SIG-M5 treated with dmso at 0.1 percent for 504 hours (cell line): Measurements from ENCODE around the gene CCNI2.

Source experiments
- DNase-seq: peaks from one replicate; lab custom pipeline; 2025; ENCODE audit not compliant: unreplicated experiment; lab: John Stamatoyannopoulos, UW

The CCNI2 gene

DNA sequence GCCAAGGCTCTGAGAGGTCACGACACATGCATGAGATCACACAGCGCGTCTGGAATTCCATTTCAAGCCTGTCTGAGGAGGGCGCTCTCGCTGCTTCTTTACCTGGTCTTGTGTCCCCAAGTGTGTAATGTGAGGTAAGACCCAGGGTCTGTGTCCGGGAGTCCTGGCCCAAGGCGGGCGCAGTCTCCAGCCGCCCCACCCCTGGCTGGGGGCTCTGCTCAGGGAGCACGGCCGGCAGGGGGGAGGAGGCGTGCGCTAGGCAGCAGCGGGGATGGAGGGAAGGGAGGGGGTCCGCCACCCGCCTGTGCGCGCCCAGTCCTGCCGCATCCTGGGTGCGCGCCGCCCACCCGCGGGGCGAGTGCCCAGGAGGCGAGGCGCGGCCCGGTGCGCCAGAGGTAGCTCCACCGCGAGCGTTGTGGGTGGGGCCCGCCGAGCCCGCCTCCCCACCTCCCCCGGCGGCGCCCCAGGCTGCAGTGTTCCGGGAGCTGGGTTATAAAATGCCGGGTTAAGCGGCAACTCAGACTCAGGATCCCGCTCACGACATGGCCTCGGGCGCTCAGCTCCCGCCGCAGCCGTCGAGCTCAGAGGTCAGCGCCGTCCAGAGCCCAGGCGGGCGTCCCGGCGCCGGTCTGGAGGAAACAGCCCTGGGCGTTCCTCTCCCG lies at the start of gene CCNI2:
Gene CCNI2 (plus strand): TSS at position 473 of the 662 bp plus-strand sequence. CDS start 70 bp downstream, at position 543.
- no peak for DNase-seq

DNA sequence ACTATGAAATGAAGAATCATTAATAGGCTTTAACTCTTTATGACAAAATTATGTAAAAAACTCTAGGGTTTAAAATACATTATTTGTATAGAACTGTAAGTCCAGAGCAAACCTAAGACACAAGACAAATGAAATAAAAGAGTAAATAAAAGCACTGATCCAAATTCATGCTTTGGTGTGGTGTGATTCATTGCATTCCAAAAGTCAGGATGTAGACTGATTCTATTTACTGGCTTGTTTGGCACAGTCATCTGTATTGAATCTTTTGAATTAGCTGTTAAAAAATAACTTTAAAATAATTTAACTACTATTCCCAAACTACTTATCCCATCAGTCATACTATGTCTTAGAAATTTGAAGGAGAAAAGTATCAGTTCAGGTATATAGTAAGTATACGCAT lies 42.4 kb upstream of the CCNI2 start:
- DNase-seq: no peak

GRCh38 chr5:132708645-132709044 lies 38.6 kb upstream of the CCNI2 start:
- DNase-seq: peak; percentile 45

- DNase-seq: peak; percentile 50
Observed at GRCh38 chr5:132714456-132715307, 32.5 kb upstream of the CCNI2 start.

GRCh38 chr5:132718544-132719312 lies 28.5 kb upstream of the CCNI2 start:
- DNase-seq: no peak

- no peak for DNase-seq
Observed at GRCh38 chr5:132725745-132726144, 21.5 kb upstream of the CCNI2 start.

GRCh38 chr5:132729896-132730295 lies 17.3 kb upstream of the CCNI2 start:
- DNase-seq: no peak

DNA sequence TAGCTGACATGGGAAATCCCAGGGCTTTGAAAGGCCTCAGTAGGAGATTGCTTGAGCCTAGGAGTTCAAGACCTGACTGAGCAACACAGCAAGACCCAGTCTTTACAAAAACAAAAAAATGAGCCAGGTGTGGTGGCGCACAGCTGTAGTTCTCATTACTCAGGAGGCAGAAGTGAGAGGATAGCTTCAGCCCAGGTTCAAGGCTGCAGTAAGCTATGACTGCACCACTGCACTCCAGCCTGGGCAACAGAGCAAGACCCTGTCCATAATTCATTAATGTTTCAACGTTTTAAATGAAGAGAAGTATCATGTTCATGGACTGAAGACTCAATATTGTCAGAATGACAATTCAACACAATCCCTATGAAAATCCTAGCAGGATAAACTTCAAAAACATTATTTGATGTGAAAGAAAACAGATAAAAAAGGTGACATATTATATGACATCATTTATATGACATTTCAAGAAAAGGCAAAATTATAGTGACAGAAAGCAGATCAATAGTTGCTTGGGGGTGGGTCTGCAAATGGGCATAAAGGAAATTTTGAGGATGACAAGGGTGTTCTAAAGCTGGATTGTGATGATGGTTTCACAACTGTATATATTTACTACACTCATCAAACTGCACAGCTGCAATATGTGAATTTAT lies 13.6 kb upstream of the CCNI2 start:
- no peak for DNase-seq

DNA sequence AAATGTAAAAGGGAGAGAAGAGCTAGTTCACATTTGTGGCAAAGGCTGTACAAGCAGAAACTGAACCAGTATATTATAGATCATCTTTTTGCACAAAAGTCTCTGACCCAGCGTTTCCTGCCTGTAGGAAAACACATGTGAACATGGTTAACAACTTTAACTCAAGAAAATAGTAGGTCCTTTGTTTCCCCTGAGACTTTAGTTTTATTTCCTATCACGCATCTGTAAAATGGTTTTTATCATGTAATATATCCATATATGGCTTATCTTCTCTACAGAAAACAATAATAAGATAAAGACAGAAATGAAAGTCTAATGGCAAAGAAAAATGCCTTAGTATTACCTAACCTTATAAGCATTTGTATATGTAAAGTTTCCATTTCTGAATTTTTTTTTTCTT lies 12.5 kb upstream of the CCNI2 start:
- no peak for DNase-seq

GRCh38 chr5:132736853-132737833 lies 10.1 kb upstream of the CCNI2 start, which contains the start of gene KIF3A:
TSS of gene KIF3A (minus strand) at chr5:132737546. CDS start at chr5:132737419, 127 bp downstream.
- peak; percentile 95 for DNase-seq

- DNase-seq: no peak
Observed at GRCh38 chr5:132737982-132738681, 9.1 kb upstream of the CCNI2 start.

DNA sequence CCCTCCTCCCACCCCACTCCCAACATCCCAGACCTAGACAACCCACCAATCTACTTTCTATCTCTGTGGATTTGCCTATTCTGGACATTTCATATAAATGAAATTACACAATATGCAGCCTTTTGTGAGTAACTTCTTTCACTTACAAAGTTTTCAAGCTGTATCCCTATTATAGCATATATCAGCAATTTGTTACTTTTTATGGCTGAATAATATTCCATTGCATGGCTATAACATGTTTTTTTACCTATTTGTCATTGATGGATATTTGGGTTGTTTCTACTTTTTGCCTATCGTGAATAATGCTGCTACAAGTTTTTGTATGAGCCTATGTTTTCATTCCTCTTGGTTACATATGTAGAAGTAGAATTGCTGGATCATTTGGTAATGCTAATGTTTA lies 8.0 kb upstream of the CCNI2 start:
- DNase-seq: no peak

DNA sequence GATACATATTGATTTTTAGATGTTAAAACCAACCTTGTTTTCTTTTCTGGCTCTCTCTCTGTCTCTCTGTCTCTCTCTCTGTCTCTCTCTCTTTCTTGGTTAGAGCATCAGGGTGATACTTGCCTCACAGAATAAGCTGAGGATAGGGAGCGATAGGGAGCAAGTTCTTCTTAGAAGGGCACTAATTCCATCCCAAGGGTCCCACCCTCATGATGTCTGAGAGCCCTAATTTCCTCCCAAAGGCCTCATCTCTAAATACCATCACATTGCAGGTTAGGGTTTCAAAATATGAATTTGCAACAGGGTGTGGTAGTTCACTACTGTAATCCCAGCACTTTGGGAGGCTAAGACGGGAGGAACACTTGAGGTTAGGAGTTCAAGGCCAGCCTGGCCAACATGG lies 5.1 kb upstream of the CCNI2 start:
- DNase-seq: no peak

GRCh38 chr5:132742626-132743025 lies 4.6 kb upstream of the CCNI2 start:
- DNase-seq: no peak

DNA sequence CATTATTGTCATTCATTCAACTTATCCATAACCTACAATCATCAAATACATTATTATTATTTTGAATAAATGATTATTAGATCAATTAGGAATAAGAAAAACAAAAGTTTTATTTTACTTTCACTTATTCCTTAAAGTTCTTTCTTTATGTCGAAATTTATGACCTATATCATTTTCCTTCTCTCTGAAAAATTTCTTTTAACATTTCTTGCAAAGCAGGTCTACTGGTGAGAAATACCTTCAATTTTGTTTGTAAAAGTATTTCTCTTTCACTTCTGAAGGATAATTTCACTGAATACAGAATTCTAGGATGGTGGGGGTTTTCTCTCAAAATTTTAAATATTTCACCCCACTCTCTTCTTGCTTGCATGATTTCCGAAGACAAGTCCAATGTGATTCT lies 2.6 kb upstream of the CCNI2 start:
- no peak for DNase-seq

DNA sequence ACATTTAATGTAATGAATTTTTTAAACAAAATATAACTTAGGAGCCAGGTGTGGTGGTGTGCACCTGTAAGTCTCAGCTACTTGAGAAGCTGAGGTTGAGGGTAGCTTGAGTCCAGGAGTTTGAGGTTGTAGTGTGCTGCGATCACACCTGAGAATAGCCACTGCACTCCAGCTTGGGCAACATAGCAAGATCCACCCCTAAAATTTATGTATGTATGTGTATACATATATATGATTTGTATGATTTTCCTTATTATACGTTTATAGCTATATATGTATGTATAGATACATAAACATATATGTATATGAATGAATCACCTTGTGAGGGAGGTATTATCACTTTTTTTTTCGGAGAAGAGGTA lies 653 bp upstream of the CCNI2 start:
- DNase-seq: no peak

DNA sequence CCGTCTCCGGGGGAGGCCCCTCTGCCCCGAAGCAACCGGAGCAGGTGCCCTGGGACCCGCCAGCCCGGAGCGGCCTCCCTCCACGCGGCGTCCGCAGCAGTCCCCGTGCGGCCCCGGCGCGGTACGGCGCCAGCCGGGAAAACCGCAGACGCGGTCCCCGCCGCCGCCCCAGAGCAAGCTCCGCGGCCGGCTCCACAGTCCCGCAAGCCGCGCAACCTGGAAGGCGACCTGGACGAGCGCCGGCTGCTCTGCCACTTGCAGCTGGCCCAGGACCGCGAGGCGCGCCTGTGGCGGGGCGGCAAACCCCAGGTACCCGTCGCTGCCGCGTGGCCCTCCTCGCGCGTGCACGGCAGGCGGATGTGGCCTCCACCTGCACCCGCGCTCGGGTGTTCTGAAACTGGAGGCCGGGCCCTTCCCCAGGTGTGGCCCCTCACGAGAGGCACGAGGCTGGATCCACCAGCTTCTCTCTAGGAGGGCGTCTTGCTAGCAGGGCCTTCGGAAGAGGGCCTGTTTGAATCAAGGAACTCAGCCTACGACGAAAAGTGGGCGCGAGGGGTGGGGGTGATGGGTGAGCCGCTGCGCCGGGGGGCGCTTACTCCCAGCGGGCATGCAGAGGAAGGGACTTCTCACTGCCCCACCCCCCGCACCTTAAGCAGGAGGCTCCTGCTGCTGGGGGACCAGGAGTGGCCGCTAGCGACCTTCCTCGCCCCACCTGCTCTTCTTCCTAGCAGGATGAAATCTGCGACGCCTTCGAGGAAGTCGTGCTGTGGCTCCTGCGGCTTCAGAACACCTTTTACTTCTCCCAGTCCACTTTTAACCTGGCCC lies 602 bp downstream of the CCNI2 start:
- no peak for DNase-seq

GRCh38 chr5:132748522-132749000 lies 1.3 kb downstream of the CCNI2 start:
- no peak for DNase-seq
